ENCODE results near the gene SLIT3. TPM values are rescaled to one million over a fixed set of nuclear protein-coding genes. Genes with fewer than 3 reads are reported as not detected.
"Not testable (repeated sequence)": the region's sequence is repeated elsewhere in the genome, so short reads cannot be mapped to it uniquely, and the experiment has no call there.

SLIT3 gene
- total RNA-seq, 2 experiments from 2014 or later: 5.4 to 7.3 TPM

GRCh38 chr5:169150108-169150507 lies 150.8 kb downstream of the SLIT3 start:
- ATAC-seq (no peak), DNase-seq (no peak)
- Mint-ChIP-seq H3K4me1 (no peaks in the 10 kb centered on the region), H3K9me3 (ENCODE audit: low read depth) (no peaks in the 10 kb centered on the region), H3K36me3 (ENCODE audit: low read depth) (no peaks in the 10 kb centered on the region), H3K27ac (no peak overlapping the region), H3K4me3 (no peak overlapping the region), H3K27me3 (peaks cover 4% of the 10 kb centered on the region)
- CTCF ChIA-PET: no interaction called here
- POLR2A ChIA-PET: interaction anchor here (0.6 kb wide), 1 partner anchor 855 kb away, joined by 7 read pairs; no protein-coding TSS in a partner anchor
- intact Hi-C loops (cut with DNase I, micrococcal nuclease): no loop called here

DNA sequence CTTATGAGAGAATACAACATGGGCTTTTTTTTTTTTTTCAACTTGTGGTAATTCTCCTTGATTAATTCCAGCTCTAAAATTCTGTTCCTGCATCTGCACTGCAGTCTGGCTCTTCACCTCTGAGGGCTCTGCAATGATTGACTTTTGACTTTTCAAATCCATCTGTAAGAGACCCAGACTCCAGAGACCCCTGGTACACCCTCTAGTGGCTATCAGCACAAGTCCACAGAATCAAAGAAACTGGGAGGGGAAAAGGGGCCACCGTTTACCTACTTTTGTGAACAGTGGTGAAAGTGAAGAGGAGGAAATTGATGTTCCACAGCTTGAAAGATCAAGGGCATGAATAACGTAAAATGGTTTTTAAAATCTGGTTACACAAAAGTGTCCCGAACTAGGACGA lies 151.6 kb downstream of the SLIT3 start:
- DNase-seq: no peak
- H3K4me3 Mint-ChIP-seq: no peak overlapping the region
- ChIA-PET POLR2A (no interaction called here), CTCF (interaction anchor here (0.6 kb wide), 2 partner anchors 580 to 827 kb away, joined by 3 read pairs; no protein-coding TSS in a partner anchor)
- H3K36me3 Mint-ChIP-seq (ENCODE audit: low read depth): no peaks in the 10 kb centered on the region
- no peaks in the 10 kb centered on the region for H3K4me1 Mint-ChIP-seq
- no peak for ATAC-seq
- H3K27me3 Mint-ChIP-seq: peaks cover 4% of the 10 kb centered on the region
- intact Hi-C loops (cut with DNase I, micrococcal nuclease): no loop called here
- no peak overlapping the region for H3K27ac Mint-ChIP-seq
- H3K9me3 Mint-ChIP-seq (ENCODE audit: low read depth): no peaks in the 10 kb centered on the region

DNA sequence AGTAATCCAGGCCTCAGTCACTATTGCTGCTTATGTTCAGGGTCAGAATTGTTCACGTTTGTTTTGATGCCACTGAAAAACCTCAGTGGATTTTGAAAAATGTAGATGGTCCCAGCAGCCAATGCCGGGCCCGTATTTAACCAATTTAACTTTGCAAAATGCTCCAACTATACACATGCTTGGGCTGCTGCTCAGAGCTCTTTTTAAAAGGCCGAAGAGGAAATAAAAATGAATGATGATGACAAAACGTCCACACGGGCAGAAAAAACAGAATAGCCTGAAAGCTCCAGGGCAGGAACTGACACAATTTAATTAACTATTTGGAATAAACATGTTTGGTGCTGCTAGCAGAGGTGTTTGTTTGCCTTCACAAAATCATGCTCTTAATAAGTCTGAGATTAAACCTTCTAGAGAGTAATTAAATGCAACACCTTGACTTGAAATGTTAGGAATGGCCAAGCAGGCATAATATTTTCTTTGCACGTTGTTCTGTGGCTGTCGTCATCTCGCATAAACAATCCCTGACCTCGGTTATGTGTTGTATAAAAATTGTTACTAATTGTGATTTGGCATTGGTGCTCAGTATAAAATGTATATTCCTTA lies 152.7 kb downstream of the SLIT3 start:
- POLR2A ChIA-PET: no interaction called here

GRCh38 chr5:169147534-169147933 lies 153.4 kb downstream of the SLIT3 start:
- Mint-ChIP-seq H3K27me3 (peaks cover 2% of the 10 kb centered on the region), H3K9me3 (ENCODE audit: low read depth) (no peaks in the 10 kb centered on the region), H3K36me3 (ENCODE audit: low read depth) (no peaks in the 10 kb centered on the region), H3K4me1 (no peaks in the 10 kb centered on the region), H3K27ac (no peak overlapping the region), H3K4me3 (no peak overlapping the region)
- POLR2A ChIA-PET: no interaction called here
- ATAC-seq: no peak
- CTCF ChIA-PET: interaction anchor here (0.5 kb wide), 1 partner anchor 325 kb away, joined by 5 read pairs; no protein-coding TSS in a partner anchor
- intact Hi-C loops (cut with DNase I, micrococcal nuclease): no loop called here
- no peak for DNase-seq

More for the DNA sequence above, 152.7 kb downstream of the SLIT3 start:
- Mint-ChIP-seq H3K36me3 (ENCODE audit: low read depth) (no peaks in the 10 kb centered on the region), H3K9me3 (ENCODE audit: low read depth) (no peaks in the 10 kb centered on the region), H3K27me3 (peaks cover 2% of the 10 kb centered on the region), H3K4me3 (no peak overlapping the region), H3K4me1 (no peaks in the 10 kb centered on the region), H3K27ac (no peak overlapping the region)
- DNase-seq (no peak), ATAC-seq (no peak)
- intact Hi-C loops (cut with DNase I, micrococcal nuclease): no loop called here
- CTCF ChIA-PET: no interaction called here

GRCh38 chr5:169146158-169146557 lies 154.8 kb downstream of the SLIT3 start:
- H3K27me3 Mint-ChIP-seq: peaks cover 2% of the 10 kb centered on the region
- POLR2A ChIA-PET: no interaction called here
- CTCF ChIA-PET: no interaction called here
- no peak overlapping the region for H3K4me3 Mint-ChIP-seq
- no peaks in the 10 kb centered on the region for H3K4me1 Mint-ChIP-seq
- ATAC-seq: no peak
- intact Hi-C loops (cut with DNase I, micrococcal nuclease): no loop called here
- DNase-seq: no peak
- H3K9me3 Mint-ChIP-seq (ENCODE audit: low read depth): no peaks in the 10 kb centered on the region
- no peaks in the 10 kb centered on the region for H3K36me3 Mint-ChIP-seq (ENCODE audit: low read depth)
- no peak overlapping the region for H3K27ac Mint-ChIP-seq

- no peaks in the 10 kb centered on the region for H3K36me3 Mint-ChIP-seq (ENCODE audit: low read depth)
- no peaks in the 10 kb centered on the region for H3K9me3 Mint-ChIP-seq (ENCODE audit: low read depth)
- no peak overlapping the region for H3K4me3 Mint-ChIP-seq
- intact Hi-C loops (cut with DNase I, micrococcal nuclease): no loop called here
- no peak for DNase-seq
- H3K27ac Mint-ChIP-seq: no peak overlapping the region
- CTCF ChIA-PET: no interaction called here
- no peak for ATAC-seq
- no peaks in the 10 kb centered on the region for H3K4me1 Mint-ChIP-seq
- POLR2A ChIA-PET: interaction anchor here (0.7 kb wide), 1 partner anchor 33 kb away, joined by 4 read pairs; no protein-coding TSS in a partner anchor
- no peaks in the 10 kb centered on the region for H3K27me3 Mint-ChIP-seq
Measured at GRCh38 chr5:169142264-169142970, 158.5 kb downstream of the SLIT3 start.

DNA sequence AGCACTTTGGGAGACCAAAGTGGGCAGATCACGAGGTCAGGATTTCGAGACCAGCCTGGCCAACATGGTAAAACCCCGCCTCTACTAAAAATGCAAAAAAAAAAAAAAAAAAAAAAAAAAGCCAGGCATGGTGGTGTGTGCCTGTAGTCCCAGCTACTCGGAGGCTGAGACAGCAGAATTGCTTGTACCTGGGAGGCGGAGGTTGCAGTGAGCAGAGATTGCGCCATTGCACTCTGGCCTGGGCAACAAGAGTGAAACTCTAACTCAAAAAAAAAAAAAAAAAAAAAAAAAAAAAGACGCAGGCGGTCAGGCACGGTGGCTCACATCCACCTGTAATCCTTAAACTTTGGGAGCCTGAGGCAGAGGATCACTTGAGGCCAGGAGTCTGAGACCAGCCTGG lies 160.7 kb downstream of the SLIT3 start:
- H3K4me3 Mint-ChIP-seq; H3K27me3 Mint-ChIP-seq; ATAC-seq; CTCF ChIA-PET; H3K9me3 Mint-ChIP-seq (ENCODE audit: low read depth); intact Hi-C loops (cut with DNase I, micrococcal nuclease); DNase-seq; POLR2A ChIA-PET; H3K36me3 Mint-ChIP-seq (ENCODE audit: low read depth); H3K4me1 Mint-ChIP-seq; H3K27ac Mint-ChIP-seq: not testable (repeated sequence)

DNA sequence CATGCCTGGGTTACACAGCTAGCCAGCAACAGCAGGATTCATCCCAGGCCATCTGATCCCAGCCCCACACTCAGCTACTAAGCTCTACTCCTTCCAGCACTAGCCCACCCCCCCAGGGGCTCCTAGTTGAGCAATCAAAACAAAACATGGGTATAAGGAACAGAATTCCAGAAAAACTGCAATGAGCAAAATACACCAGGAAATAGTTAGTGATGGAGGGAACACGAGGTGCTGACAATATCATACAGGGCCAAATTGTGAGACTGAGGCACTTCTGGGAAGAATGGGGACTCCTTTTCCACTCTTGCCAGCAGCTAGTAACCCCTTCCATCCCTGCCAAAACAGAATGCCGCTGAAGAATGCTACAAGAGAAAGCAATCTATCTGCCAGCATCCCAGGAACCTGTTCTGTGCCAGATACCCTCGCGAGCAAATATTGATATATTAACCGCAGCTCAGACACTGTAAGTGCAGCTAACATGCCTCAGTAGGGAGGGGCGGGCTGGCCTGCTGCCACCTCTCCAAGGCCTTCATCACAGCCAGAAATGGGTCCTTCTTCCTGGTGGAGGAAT lies 161.4 kb downstream of the SLIT3 start:
- POLR2A ChIA-PET: no interaction called here
- intact Hi-C loops (cut with DNase I, micrococcal nuclease): no loop called here
- Mint-ChIP-seq H3K27me3 (no peaks in the 10 kb centered on the region), H3K4me1 (no peaks in the 10 kb centered on the region), H3K9me3 (ENCODE audit: low read depth) (no peaks in the 10 kb centered on the region), H3K4me3 (no peak overlapping the region), H3K27ac (no peak overlapping the region), H3K36me3 (ENCODE audit: low read depth) (no peaks in the 10 kb centered on the region)
- CTCF ChIA-PET: interaction anchor here (0.5 to 0.6 kb wide), 2 partner anchors 190 to 472 kb away, joined by 3 read pairs; no protein-coding TSS in a partner anchor
- DNase-seq (no peak), ATAC-seq (no peak)

DNA sequence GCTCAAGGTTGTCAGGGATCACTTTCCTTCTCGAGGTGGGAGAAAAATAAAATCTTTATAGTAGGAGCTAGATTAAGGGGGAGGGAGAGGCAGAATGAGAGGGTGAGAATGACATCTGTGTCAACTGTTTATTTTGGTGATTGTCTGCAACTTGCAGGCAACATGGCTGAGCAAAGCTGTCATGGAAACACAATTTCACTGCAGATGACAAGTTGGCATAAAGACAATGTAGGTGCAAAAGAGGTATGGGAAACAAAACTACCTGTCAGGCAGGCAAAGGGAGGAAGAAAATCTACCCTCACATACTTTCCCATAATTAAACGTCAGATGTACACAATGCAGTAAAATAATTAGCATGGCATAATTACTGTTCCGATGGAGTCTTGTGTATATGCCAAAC lies 167.4 kb downstream of the SLIT3 start:
- Mint-ChIP-seq H3K4me3 (no peak overlapping the region), H3K27ac (no peak overlapping the region), H3K4me1 (no peaks in the 10 kb centered on the region), H3K36me3 (ENCODE audit: low read depth) (no peaks in the 10 kb centered on the region), H3K27me3 (peaks cover 2% of the 10 kb centered on the region), H3K9me3 (ENCODE audit: low read depth) (no peaks in the 10 kb centered on the region)
- ChIA-PET POLR2A (no interaction called here), CTCF (interaction anchor here (1.5 kb wide), 1 partner anchor 11 kb away, joined by 3 read pairs; no protein-coding TSS in a partner anchor)
- ATAC-seq (no peak), DNase-seq (no peak)
- intact Hi-C loops (cut with DNase I, micrococcal nuclease): no loop called here

DNA sequence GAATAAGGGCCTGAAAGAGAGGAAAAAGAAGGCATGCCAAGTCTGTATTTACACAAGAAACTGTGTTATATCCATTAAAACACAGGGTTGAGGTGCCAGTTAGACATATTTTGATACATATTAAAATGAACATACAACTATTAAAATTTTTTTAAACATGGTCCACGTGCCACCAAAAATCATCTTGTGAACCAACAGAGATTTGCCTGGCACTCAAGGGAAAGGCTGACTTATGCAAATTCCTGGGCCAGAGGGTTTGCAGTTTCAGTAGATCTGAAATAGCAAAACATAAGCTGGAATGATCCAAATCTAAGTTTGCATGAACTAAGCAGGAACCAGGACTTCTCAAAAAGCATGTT lies 168.7 kb downstream of the SLIT3 start:
- Mint-ChIP-seq H3K36me3 (ENCODE audit: low read depth) (no peaks in the 10 kb centered on the region), H3K4me1 (no peaks in the 10 kb centered on the region), H3K9me3 (ENCODE audit: low read depth) (no peaks in the 10 kb centered on the region), H3K4me3 (no peak overlapping the region), H3K27ac (no peak overlapping the region), H3K27me3 (peaks cover 2% of the 10 kb centered on the region)
- ChIA-PET CTCF (interaction anchor here (0.5 kb wide), 1 partner anchor 1310 kb away, joined by 4 read pairs; no protein-coding TSS in a partner anchor), POLR2A (no interaction called here)
- intact Hi-C loops (cut with DNase I, micrococcal nuclease): no loop called here
- no peak for ATAC-seq
- DNase-seq: no peak

DNA sequence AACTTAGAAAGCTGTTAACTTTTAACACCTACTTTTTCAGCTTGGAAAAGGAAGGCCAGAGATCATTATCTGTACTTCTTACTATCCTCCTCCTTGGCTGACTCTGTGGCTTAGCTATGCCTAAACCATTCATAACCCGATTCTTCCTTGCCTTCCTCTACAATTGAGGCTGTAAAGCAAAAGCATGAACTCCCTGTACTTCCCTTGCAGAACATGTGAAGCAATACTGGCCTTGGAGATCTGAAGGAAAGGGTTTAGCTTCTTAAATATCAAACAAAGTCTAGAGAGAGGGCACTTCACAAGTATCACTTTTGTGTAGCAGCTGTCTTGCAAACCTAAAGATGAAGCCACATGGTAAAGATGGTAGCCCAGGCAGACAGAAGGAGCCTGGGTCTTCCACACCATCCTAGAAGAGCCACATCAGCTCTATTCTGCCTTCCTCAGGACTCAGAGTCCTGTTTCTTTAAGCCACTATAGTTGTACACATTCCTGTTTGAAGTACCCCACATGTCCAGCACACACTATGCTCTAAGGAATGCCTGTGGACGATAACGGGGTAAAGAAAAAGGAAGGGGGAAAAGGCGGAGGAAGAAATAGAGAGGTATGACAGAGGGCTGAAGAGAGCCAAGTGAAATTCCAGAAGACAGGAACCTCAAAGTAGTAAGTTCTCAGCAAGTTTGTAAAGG lies 169.2 kb downstream of the SLIT3 start:
- Mint-ChIP-seq H3K4me1 (no peaks in the 10 kb centered on the region), H3K4me3 (no peak overlapping the region), H3K9me3 (ENCODE audit: low read depth) (no peaks in the 10 kb centered on the region), H3K27ac (no peak overlapping the region), H3K36me3 (ENCODE audit: low read depth) (no peaks in the 10 kb centered on the region), H3K27me3 (peaks cover 2% of the 10 kb centered on the region)
- no peak for DNase-seq
- intact Hi-C loops (cut with DNase I, micrococcal nuclease): no loop called here
- ChIA-PET POLR2A (no interaction called here), CTCF (interaction anchor here (0.5 kb wide), 1 partner anchor 1310 kb away, joined by 4 read pairs; no protein-coding TSS in a partner anchor)
- no peak for ATAC-seq

All from activated CD4-positive, alpha-beta T cell treated with anti-CD3 and anti-CD28 coated beads for 36 hours (primary cell).